Heart left ventricle (tissue), 13 donors: ENCODE data around the gene MAST3.

Source experiments
- POLR2A ChIP-seq, 2 donors: fragments of 450-650 bp; IDR thresholded peaks; one replicate each; pipeline ENCODE4 v1.6.1; 2017; ENCODE audit warnings: antibody characterized with exemption in 2 of 2, mild to moderate bottlenecking in 2 of 2, moderate library complexity in 2 of 2
- TF ChIP-seq, protein P1 (sequence below), 12 donors: fragments of 200-600 bp; sonication (generic) in 4 of 12; IDR thresholded peaks; one replicate each; pipeline versions ENCODE4 v1.5.0 to v1.8.0; 2018 to 2022; ENCODE audit warnings: antibody characterized with exemption in 12 of 12, mild to moderate bottlenecking in 5 of 12
- donor health status: ischemic (EF 13 %, LVEDD 7.1; RV severe dilation, severe dysfunction).
- donor health status: DM: no; HTN: yes; CAD: no.
- donor health status: DM: no; HTN: no; CAD: no.
- donor health status: ischemic (EF 25% LVEDD 6.9; RV normal size, moderate dysfunction).
- donor health status: ischemic (EF 25% LVEDD 5.7; RV mildly dilated, moderate dysfunction).
- donor health status: ischemic (EF 35%, LVEDD 5.7; RV mildly dilated, moderate dysfunction).
- donor health status: nonischemic (EF 11% LVEDD 7.7; RV severe dilation, severe dysfunction).
- donor health status: DM: yes; HTN: yes; CAD: no.
- donor health status: PGD.
- donor health status: ischemic (EF 29% LVEDD 5.4; RV normal size, mild dysfunction).
- donor health status: nonischemic (EF 23%, LVEDD 6.1; RV moderate dilation, normal function).

GRCh38 chr19:18159810-18160209 is 62.2 kb downstream of the MAST3 start:
- TF ChIP-seq, protein P1, sequence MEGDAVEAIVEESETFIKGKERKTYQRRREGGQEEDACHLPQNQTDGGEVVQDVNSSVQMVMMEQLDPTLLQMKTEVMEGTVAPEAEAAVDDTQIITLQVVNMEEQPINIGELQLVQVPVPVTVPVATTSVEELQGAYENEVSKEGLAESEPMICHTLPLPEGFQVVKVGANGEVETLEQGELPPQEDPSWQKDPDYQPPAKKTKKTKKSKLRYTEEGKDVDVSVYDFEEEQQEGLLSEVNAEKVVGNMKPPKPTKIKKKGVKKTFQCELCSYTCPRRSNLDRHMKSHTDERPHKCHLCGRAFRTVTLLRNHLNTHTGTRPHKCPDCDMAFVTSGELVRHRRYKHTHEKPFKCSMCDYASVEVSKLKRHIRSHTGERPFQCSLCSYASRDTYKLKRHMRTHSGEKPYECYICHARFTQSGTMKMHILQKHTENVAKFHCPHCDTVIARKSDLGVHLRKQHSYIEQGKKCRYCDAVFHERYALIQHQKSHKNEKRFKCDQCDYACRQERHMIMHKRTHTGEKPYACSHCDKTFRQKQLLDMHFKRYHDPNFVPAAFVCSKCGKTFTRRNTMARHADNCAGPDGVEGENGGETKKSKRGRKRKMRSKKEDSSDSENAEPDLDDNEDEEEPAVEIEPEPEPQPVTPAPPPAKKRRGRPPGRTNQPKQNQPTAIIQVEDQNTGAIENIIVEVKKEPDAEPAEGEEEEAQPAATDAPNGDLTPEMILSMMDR (IDR thresholded peaks at IDR 0.05) = no peak
- TF ChIP-seq POLR2A (IDR thresholded peaks at IDR 0.05) = no peak
